Smooth muscle cell (in vitro differentiated cells): ENCODE data around the gene B3GALT5. TPM values are rescaled to one million over a fixed set of nuclear protein-coding genes. Genes with fewer than 3 reads are reported as not detected.

ENCODE experiments used
- DNase-seq: peaks from one replicate; lab custom pipeline; 2025; ENCODE audit not compliant: unreplicated experiment; lab: John Stamatoyannopoulos, UW
- H2AFZ ChIP-seq: fragments of 200-600 bp; sonication (generic); 2 replicates; pipeline ENCODE4 v1.6.0; 2016; ENCODE audit warnings: antibody characterized with exemption, low read depth, mild to moderate bottlenecking
- H3F3A ChIP-seq: fragments of 200-600 bp; sonication (generic); 2 replicates; pipeline ENCODE4 v1.6.0; 2017; ENCODE audit warnings: antibody characterized with exemption, low read depth
- H3K27ac ChIP-seq: fragments of 200-600 bp; sonication (generic); 2 replicates; pipeline ENCODE4 v1.5.1; 2016; ENCODE audit warnings: low read depth, mild to moderate bottlenecking
- H3K27me3 ChIP-seq: fragments of 200-600 bp; sonication (generic); 2 replicates; pipeline ENCODE4 v1.6.1; 2016; ENCODE audit warnings: low read depth, mild to moderate bottlenecking
- H3K36me3 ChIP-seq: fragments of 200-600 bp; sonication (generic); 2 replicates; pipeline ENCODE4 v1.5.1; 2016; ENCODE audit warnings: low read depth
- H3K4me1 ChIP-seq: fragments of 200-600 bp; sonication (generic); 2 replicates; pipeline ENCODE4 v1.5.1; 2016; ENCODE audit warnings: low read depth
- H3K4me2 ChIP-seq: fragments of 200-600 bp; sonication (generic); 2 replicates; pipeline ENCODE4 v1.6.0; 2016; ENCODE audit warnings: mild to moderate bottlenecking
- H3K4me3 ChIP-seq: fragments of 200-600 bp; sonication (generic); 2 replicates; pipeline ENCODE4 v1.5.1; 2016; ENCODE audit warnings: mild to moderate bottlenecking
- H3K79me2 ChIP-seq: fragments of 200-600 bp; sonication (generic); 2 replicates; pipeline ENCODE4 v1.6.0; 2016; ENCODE audit warnings: low read depth, mild to moderate bottlenecking
- H3K9ac ChIP-seq: fragments of 200-600 bp; sonication (generic); 2 replicates; pipeline ENCODE4 v1.6.0; 2016; ENCODE audit warnings: low read depth
- H3K9me3 ChIP-seq: fragments of 200-600 bp; sonication (generic); replicated peaks from 2 replicates; pipeline ENCODE4 v1.5.1; 2016; ENCODE audit warnings: low read depth
- H4K20me1 ChIP-seq: fragments of 200-600 bp; sonication (generic); 2 replicates; pipeline ENCODE4 v1.6.0; 2016; ENCODE audit warnings: low read depth
- WGBS: methylation state at CpG from one replicate; pipeline ENCODE4 v1.1.7; 2016; ENCODE audit warnings: low lambda C conversion rate; 5-methylcytosine and 5-hydroxymethylcytosine counted together
- polyA plus RNA-seq: library from polyadenylated mRNA; unstranded; fragments of >200 nt; fragmentation: Nextera tagmentation; extraction: Ambion mirVana; gene quantifications from 2 replicates; pipeline ENCODE4 v1.2.1, GENCODE V29; 2016
- total RNA-seq: library from RNA; depleted of rRNA; stranded (reverse); fragments of >200 nt; gene quantifications from 2 replicates; pipeline ENCODE4 v1.2.3, GENCODE V29; 2014
- TF ChIP-seq, protein P1 (sequence below): fragments of 200-600 bp; sonication (generic); IDR thresholded peaks from 2 replicates; pipeline ENCODE4 v1.5.1; 2017; ENCODE audit warnings: borderline replicate concordance, mild to moderate bottlenecking, antibody characterized with exemption; ENCODE audit not compliant: insufficient read depth, poor library complexity, severe bottlenecking

Gene B3GALT5
- total and polyA plus RNA-seq, 2 experiments from 2014 or later: 0.73 to 3.8 TPM

DNA sequence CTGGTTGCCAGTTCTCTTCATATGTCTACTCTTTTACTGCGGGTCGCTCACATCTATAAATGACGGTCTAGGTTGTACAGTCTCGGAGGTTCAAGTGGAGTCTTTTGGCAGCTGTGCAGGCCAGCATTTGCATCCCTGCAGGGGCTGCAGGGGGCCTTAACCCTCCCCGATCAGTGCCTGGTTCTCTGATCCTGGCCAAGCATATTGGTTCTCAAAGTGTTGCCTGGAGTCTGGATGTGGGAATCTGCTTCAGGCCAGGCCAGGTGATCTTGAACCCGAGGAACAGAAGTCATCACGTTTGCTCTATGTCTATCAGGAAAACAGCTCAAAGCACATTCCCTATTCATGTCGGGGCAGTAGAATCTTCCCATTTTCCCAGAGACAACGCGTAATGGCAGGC is 21.8 kb downstream of the B3GALT5 start:
- Histone ChIP-seq H3K9ac (peak overlapping the region; percentile 46), H3K27ac (peak overlapping the region; percentile 97), H4K20me1 (no peaks in the 10 kb centered on the region), H3K9me3 (no peaks in the 10 kb centered on the region), H3K36me3 (no peaks in the 10 kb centered on the region), H3K4me3 (no peak overlapping the region), H3K4me2 (peak overlapping the region; percentile 60), H3F3A (peaks cover 18% of the 10 kb centered on the region), H3K79me2 (no peaks in the 10 kb centered on the region), H3K27me3 (no peaks in the 10 kb centered on the region), H2AFZ (no peak overlapping the region), H3K4me1 (peaks cover 32% of the 10 kb centered on the region)
- DNase-seq: no peak
- 95% methylated on average over 10 of the region's 10 CpGs for WGBS
- TF ChIP-seq, protein P1, sequence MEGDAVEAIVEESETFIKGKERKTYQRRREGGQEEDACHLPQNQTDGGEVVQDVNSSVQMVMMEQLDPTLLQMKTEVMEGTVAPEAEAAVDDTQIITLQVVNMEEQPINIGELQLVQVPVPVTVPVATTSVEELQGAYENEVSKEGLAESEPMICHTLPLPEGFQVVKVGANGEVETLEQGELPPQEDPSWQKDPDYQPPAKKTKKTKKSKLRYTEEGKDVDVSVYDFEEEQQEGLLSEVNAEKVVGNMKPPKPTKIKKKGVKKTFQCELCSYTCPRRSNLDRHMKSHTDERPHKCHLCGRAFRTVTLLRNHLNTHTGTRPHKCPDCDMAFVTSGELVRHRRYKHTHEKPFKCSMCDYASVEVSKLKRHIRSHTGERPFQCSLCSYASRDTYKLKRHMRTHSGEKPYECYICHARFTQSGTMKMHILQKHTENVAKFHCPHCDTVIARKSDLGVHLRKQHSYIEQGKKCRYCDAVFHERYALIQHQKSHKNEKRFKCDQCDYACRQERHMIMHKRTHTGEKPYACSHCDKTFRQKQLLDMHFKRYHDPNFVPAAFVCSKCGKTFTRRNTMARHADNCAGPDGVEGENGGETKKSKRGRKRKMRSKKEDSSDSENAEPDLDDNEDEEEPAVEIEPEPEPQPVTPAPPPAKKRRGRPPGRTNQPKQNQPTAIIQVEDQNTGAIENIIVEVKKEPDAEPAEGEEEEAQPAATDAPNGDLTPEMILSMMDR: no peak

GRCh38 chr21:39637197-39637970 is 24.6 kb downstream of the B3GALT5 start:
- no peak overlapping the region for H2AFZ ChIP-seq
- no peaks in the 10 kb centered on the region for H3K79me2 ChIP-seq
- no peaks in the 10 kb centered on the region for H3K27me3 ChIP-seq
- TF ChIP-seq, protein P1: no peak
- H3K27ac ChIP-seq: no peak overlapping the region
- no peaks in the 10 kb centered on the region for H3K9me3 ChIP-seq
- no peaks in the 10 kb centered on the region for H3K36me3 ChIP-seq
- H4K20me1 ChIP-seq: no peaks in the 10 kb centered on the region
- H3K9ac ChIP-seq: no peak overlapping the region
- H3F3A ChIP-seq: peaks cover 11% of the 10 kb centered on the region
- WGBS: 86% methylated on average over 8 of the region's 8 CpGs
- no peak overlapping the region for H3K4me2 ChIP-seq
- no peak for DNase-seq
- peaks cover 20% of the 10 kb centered on the region for H3K4me1 ChIP-seq
- H3K4me3 ChIP-seq: no peak overlapping the region

GRCh38 chr21:39637971-39638240 is 25.2 kb downstream of the B3GALT5 start:
- no peak overlapping the region for H3K4me2 ChIP-seq
- no peak overlapping the region for H3K9ac ChIP-seq
- 86% methylated on average over 5 of the region's 5 CpGs for WGBS
- TF ChIP-seq, protein P1: no peak
- H3K9me3 ChIP-seq: no peaks in the 10 kb centered on the region
- peaks cover 11% of the 10 kb centered on the region for H3F3A ChIP-seq
- no peak overlapping the region for H2AFZ ChIP-seq
- peaks cover 15% of the 10 kb centered on the region for H3K4me1 ChIP-seq
- H3K27ac ChIP-seq: no peak overlapping the region
- H3K79me2 ChIP-seq: no peaks in the 10 kb centered on the region
- no peaks in the 10 kb centered on the region for H4K20me1 ChIP-seq
- DNase-seq: no peak
- H3K36me3 ChIP-seq: no peaks in the 10 kb centered on the region
- no peak overlapping the region for H3K4me3 ChIP-seq
- no peaks in the 10 kb centered on the region for H3K27me3 ChIP-seq

DNA sequence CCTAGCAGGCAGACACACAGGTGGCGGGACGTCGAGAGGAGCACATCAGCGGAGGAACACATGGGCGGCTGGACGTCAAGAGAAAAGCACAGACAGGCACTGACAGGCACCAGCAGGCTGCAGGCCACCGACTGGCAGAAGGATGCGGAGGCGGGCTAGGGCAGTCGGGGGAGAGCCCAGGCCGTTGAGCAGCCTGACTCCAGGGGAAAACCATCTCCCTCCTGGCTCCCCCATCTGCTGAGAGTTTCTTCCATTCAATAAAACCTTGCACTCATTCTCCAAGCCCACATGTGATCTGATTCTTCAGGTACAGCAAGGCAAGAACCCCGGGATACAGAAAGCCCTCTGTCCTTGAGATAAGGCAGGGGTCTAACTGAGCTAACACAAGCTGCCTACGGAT is 25.5 kb downstream of the B3GALT5 start:
- Histone ChIP-seq H3K79me2 (no peaks in the 10 kb centered on the region), H2AFZ (peak overlapping the region; percentile 16), H3K9ac (no peak overlapping the region), H3K4me3 (no peak overlapping the region), H3K4me1 (peaks cover 15% of the 10 kb centered on the region), H4K20me1 (no peaks in the 10 kb centered on the region), H3F3A (peaks cover 10% of the 10 kb centered on the region), H3K9me3 (no peaks in the 10 kb centered on the region), H3K27me3 (no peaks in the 10 kb centered on the region), H3K4me2 (no peak overlapping the region), H3K27ac (peak overlapping the region; percentile 10), H3K36me3 (no peaks in the 10 kb centered on the region)
- TF ChIP-seq, protein P1: no peak
- WGBS: 83% methylated on average over 13 of the region's 13 CpGs
- no peak for DNase-seq
